HG02610 (cell line): ENCODE measurements around the gene GORASP1.

ENCODE experiments used
- ATAC-seq: cut with Tn5 transposase; IDR thresholded peaks from one replicate; pipeline ENCODE4 v1.9.1; 2021; ENCODE audit warnings: mild to moderate bottlenecking, moderate library complexity; ENCODE audit not compliant: unreplicated experiment

GORASP1 gene

DNA sequence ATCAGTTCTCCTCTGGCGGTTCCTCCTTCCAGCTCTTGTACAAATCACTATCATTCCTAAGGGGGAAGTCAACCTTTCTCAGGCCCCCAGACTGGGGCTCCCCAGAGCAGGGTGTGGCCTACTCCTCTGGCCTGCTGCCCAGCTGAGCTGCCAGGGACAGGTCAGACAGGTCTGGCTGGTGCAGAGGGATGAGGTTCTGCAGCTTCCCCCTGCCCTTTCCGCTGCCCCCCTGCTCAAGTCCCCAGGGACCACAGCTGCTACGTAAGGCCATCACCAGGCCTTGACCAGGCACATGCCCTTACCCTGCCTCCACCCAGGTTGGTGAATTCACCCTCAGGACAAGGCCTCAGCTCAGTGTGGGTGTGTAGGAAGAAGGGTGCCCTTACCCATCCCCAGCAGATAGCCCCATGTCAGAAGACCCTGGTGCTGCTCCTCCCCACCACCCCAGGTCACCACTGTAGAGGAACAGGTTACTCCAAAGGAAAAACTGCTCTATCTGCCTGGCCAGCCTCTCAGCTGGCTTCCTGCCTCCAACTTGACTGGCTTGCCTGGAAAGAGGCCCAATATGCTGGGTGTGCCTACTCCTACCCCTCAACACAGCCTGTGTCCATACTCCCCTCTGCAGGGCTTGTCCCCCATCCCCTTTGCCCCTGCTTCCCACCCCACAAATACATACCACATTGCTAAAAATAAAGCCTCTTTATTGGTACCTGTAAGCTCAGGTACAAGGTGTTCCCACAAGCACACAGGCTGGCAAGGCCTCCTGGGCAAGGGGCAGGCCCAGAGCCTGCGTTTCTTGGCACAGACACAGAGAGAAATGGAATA is 34.0 kb upstream of the GORASP1 start:
- ATAC-seq = no peak

DNA sequence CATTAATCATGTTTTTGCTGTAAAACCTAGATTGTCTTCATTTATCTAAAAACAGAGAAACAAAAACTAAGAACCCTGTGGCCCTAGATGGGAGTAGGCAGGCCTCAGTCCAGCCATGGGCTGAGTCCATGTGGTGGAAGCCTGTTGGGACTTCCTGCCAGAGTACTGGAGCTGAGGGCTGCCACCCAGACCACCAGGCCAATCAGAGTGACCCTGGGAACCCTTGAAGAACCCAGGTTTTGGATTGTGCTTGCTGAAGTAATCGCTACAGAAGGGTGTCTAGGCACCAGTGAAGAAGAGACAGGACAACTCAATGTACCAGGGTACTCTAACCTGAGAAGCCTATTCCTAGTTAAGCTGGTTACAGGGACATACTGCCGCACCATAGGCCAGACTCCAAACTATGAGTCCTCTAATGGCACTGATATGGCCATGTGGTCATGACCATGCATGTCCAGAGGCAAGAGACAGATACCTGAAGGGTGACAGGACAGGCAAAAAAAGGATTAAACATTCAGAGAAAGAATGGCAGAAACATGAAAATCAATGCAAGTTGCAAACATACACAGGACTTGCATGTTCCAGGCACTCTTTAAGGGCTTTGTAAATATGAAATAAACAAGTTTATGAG is 33.0 kb upstream of the GORASP1 start:
- no peak for ATAC-seq

DNA sequence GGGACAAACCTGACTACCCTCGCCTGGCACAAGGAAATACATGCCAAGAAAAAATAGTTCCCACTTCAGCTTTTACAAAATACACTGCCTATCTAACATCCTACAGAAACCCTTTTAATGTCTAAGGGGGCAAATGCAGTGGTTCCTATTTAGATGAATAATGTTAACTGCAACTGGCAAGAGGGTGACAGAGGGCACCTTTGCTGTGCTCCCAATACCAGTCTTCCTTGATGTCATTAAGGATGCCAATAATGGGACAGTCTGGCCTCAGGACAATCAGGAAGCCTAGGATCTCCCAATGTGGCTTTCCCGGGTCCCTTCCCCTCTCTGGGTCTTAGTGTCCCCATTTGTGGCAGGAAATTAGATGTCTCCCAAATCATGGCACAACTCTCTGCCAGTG is 32.0 kb upstream of the GORASP1 start:
- ATAC-seq = no peak

DNA sequence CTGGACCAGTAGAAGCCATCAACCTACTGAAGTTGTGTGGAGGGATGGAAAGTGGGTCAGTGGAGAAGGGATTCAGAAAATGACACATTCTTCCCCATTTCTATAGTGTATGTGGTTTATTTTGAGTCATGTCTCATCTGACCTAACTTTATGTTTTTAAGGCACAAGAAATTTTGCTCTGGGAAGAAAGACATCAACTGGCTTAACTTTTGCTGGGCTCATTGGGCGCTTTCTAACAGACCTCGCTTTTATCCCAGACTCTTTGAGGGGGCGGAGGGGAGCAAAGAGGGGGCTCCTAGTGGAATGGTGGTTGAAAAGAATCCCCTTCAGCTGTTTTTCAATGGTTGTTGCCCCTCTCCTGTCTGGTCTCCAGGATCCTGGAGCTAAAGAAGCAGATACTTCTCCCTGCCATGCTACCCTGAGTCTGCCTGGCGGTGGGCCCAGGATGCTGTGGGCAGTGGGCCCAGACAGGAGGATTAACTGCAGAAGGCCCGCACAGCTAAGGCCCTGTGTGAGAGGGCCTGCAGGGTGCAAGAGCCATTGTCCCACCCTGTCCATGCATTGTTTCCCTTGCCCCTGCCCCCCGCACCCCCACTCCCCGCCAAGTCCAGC is 31.5 kb upstream of the GORASP1 start:
- ATAC-seq = no peak

DNA sequence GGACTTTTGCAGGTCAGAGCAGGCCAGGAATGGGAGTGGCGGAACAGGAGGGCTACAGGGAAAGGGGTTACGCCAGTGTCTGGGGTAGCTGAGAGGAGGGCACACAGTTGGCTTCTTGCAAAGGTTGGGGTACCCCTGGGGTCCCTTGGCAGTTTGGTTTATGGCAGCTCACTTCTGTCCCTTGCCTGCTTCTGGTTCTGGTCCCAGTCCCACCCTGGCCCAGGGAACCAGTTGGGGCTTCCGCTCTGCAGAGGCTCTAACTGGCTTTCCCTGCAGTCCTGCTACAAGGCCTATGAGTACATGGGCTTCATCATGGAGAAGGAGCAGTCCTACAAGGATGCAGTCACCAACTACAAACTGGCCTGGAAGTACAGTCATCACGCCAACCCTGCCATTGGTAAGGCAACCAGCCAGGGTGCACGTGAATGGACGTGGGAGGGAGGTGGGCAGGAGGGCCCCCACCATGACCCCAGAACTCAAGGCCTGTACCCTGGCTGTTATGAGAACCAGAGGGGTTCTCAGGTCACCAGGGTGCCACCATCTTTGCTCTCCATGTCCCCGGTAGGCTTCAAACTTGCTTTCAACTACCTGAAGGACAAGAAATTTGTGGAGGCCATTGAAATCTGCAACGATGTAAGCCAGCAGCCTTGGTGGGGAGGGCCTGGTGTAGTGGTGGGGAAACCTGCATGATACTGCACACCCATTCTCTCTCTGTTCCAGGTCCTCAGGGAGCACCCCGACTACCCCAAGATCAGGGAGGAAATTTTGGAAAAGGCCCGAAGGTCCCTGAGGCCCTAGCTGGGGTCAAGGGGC is 30.8 kb upstream of the GORASP1 start:
- no peak for ATAC-seq

DNA sequence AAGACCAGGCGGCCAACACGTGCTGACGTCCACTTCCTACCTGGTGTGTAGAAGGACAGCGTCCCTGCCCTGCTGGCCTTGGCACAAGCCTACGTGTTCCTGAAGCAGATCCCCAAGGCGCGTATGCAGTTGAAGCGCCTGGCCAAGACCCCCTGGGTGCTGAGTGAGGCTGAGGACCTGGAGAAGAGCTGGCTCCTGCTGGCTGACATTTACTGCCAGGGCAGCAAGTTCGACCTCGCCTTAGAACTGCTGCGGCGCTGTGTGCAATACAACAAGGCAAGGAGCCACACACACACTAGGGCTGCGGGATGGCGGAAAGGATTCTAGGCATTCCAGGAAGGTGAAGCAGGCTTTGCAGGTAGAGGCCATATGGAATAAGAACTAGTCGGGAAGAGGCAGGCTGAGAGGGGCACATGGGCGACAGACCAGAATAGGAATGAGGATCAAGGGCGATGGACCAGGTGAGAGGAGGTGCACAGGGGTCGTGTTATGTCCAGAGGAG is 30.1 kb upstream of the GORASP1 start:
- no peak for ATAC-seq

DNA sequence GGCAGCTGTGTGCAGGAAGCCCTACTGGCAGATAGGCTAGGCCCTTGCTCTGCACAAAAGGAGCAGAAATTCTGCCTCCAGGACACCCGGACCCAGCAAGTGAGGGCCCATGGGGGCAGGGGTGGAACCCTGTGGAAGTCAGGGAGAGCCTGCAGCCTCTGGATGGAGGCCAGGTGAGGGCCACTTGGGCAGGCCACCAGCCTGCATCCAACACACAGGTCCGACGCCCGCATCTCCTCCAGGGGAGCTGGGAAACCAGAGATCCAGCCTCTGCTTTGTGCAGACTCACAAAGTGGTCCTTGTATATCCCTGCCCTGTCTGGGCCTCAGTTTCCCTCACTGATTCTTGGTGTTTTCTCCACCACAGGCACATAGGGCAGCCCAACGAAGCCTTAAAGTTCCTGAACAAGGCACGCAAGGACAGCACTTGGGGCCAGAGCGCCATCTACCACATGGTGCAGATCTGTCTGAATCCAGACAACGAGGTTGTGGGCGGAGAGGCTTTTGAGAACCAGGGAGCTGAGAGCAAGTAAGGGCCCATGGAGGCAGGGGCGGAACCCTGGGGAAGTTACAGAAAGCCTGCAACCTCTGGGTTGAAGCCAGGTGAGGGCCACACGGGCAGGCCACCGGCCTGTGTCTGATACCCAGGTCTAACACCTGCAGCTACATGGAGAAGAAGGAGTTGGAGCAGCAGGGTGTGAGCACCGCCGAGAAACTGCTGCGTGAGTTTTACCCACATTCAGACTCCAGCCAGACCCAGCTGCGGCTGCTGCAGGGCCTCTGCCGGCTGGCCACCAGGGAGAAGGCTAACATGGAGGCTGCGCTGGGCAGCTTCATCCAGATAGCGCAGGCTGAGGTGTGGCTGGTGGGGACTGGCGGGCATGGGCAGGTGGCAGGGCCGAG is 29.4 kb upstream of the GORASP1 start:
- ATAC-seq = no peak

DNA sequence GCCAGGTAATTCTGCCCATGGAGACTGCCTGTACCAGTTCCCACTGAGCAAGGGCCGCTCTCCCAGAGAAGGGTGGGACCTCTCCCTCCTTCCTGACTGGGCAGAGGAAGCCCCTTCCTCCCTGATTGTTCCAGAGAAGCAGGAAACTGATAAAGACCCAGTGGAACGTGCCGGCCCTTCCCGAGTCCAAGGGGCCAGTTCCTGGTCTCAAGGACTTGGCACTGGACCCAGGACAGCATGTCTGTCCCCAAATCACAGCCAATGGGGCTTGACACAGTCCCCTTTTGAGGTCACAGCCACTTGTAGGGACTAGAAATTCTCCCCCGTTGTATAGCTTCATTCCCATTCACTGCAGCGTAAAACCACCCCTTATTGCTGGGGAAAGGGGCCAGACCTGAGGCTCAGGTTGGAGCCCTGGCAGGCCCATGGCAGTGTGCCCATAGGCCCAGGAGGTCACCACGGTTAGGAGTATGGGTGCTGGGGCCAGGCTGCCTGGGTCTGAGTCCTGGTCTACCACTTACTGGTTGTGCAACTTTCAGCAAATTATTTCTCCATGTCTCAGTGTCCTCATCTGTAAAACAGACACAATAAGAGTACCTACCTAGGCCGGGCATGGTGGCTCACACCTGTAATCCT is 27.9 kb upstream of the GORASP1 start:
- no peak for ATAC-seq

DNA sequence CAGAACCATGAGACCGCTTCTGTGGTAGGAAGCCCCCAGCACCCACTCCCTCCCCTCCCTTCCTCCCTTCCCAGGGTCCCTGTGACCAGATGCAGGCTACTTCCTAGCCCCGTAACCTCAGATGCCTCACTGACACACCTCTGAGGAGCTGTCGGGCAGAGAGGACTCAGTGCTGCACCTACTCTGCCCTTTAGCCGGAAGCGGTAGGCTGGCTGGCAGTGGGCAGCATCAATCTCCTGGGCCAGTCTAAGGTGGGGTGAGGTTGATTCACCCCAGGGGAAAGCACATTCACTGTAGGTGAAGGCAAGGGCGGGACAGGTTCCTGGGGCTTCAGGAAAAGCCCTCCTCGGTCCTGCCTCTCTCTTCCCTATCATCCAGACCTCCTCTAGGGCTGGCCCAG is 26.9 kb upstream of the GORASP1 start:
- ATAC-seq = no peak

DNA sequence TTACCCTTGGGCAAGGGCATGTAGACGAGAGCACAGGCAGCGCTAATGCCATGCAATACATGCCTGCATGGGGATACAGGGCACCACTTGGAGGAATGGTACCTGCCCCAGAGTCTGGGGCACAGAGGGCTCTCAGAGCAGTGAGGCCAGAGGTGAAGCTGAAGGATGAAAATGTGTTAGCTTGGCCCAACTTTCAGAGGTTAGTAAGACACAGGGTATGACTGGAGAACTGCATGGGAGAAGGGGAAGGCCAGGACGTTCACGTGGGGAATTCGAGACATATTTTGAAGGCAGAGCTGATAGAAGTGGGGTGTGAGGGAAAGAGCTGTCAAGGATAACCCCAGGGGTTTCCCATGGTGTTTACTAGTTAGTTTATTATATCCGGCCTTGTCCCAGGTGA is 26.4 kb upstream of the GORASP1 start:
- no peak for ATAC-seq

DNA sequence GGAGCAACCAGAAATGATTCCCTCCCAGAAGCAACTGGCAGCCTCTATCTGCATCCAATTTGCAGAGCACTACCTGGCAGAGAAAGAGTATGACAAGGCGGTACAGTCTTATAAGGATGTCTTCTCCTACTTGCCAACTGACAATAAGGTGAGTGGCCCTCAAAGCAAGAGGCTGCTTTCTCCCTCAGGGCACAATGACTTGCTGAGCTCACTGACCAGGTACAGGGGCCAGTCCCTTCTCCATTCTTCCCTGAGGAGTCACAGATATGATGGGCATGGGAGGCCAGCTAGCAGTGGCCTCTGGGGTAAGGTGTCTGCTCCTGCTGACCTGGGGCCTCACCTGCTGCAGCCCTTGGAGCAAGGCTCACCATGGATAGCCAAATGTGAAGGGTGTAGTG is 25.7 kb upstream of the GORASP1 start:
- no peak for ATAC-seq

DNA sequence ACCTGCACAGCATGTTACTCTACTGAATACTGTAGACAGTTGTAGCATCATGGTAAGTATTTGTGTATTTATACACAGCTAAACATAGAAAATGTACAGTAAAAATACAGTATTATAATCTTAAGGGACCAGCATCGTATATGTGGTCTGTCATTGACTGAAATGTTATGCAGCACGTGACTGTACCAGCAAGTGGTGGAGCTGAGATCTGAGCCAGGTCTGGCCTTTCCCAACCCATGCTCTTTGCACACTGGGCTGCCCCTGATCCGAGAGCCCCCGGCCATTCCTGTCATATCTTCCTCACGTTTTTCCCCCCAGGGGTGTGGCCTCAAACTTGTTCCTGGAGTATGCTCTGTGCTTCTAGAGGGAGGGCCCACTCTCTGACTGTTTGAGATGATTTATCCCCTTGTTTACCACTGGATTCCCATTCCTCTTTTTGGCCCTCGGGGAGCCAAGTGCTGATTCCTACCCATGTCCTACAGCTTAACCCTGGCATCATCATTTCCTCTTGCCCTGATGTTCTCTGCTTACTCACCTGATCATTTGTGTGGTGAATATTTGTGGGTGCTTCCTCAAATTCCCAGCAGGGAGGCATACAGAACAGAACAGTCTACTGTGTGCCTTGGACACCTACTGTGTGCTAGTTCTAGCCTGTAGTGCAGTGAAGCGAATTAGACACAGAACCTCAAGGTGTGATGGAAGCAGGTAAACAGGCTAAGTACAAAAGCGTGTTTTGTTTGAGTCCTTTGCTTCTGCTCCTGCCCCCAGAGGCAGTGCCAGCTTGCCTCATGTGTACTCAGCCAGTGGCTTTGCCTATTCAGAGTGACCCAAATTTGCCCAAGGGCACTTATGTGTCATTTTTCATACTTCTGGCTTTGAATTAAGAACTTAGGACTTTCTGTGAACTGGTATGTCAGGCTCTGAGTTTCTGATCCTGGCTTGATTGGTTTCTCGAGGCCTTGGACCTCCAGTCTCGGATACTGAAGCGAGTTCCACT is 25.0 kb upstream of the GORASP1 start:
- ATAC-seq = no peak

DNA sequence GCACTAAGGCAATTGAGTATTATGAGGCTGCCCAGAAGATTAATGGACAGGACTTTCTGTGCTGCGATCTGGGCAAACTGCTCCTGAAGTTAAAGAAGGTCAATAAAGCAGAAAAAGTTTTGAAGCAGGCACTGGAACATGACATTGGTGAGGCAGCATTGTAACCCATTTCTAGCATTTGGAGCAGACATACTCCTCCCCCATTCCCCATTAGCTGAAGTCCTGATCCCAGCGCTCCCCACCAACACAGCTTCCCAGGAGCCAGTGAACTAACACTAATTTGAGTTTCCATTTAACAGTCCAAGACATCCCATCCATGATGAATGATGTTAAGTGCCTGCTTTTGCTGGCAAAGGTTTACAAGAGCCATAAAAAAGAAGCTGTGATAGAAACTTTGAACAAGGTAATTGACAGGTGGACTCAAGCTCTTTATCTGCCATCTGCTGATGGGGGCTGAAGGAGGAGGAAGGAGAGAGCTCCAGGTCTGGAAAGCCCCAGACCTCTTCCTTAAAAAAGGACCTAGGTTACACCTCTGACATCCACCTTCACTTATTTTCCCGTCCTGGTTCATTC is 23.4 kb upstream of the GORASP1 start:
- no peak for ATAC-seq

DNA sequence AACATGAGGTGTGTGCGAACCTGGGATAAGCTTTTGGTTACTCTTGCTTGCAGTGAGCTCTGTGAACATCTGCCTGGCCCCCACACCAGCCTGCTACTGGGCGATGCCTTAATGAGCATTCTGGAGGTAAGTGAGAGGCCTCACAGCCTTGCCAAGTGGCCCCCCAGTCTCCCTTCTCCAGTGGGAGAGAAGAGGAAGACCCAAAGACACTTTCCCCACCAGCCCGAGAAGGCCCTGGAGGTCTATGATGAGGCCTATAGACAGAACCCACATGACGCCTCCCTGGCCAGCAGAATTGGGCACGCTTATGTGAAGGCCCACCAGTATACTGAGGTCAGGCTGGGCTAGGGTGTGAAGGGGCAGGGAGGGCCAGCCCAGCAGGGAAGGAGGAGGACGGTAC is 22.6 kb upstream of the GORASP1 start:
- no peak for ATAC-seq

DNA sequence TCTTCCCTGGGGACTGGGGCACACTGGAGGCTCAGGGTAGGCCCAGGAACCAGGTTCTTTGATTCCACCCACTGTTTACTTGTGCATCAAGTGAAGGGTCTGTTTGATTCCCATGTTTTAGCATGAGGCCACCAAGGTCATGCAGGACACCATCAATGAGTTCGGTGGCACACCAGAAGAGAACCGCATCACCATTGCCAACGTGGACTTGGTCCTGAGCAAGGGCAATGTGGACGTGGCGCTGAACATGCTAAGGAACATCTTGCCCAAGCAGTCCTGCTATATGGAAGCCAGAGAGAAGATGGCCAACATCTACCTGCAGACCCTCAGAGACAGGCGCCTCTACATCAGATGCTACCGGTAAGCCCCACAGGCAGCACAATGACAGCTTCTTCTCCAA is 21.5 kb upstream of the GORASP1 start:
- ATAC-seq = no peak

DNA sequence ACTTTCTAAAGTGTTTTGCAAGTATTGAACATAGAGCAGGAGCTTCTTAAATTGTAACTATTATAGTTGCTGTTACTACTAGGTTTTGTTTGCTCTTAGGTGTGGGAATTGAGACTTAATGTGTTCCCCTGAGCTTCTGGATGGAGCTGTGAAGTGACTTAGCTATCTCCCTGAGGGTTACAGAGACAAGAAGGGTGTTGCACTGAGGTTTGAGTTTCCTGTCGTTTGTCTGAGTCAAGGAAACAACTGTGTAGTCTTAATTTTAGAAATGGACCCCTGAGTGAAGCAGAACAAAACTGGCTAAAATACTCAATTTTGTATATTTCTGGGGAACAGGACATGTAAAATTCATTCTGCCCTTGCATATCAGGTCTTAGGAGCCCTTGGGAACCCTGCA is 20.5 kb upstream of the GORASP1 start:
- ATAC-seq = no peak

DNA sequence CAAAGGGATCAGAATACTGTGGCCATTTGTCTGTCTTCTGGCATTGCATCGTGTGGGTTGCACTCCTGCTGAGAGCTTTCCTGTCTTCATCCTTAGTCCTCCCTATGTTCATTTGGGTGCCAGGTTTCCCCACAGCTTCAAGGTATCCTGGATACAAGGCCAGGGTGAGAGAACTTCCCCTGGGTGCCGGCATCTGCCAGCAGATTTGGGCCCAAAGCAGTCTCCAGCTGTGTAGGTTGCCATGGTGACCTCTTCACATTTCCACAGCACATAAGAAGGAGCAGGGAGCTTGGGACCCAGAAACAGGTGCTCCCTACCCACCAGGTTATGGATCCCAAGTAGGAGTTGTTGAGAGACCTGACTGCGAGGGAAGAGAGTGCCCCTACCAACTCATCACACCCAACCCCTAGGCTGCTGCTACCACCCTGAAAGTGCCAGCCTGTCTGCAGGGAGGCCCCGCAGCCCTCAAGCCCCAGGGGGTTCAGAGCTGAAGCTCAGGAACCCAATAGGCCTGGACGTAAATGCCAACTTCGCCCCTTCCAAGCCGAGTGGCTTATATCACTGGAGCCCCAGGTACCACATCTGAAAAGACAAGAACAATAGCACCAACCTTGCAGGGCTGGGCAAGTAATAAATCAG is 20.0 kb upstream of the GORASP1 start:
- ATAC-seq = no peak
